Measurements from ENCODE around the gene SCAANT1.

Gene SCAANT1

DNA sequence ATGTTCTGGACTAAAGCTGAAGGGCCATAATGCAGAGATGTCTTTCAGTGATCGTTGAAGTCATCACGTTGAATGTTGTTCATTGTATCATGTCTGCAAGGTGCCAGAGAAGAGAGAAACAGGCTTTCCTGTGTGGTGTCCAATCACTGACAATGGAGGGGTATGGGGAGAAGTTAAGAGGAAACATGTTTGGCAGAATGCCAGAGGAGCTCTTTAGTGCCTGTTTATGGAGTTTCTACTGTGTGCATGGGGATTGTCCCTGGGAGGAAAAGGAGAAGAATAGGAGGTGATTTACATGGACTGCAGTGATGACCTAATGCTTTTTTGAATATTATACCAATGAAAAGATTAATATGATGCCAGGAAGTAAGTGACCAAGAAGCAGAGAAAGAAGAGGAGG, 11.7 kb downstream of the SCAANT1 start:
- DNase-seq (ENCODE audit: low read depth in 2 of 2): no peak

DNA sequence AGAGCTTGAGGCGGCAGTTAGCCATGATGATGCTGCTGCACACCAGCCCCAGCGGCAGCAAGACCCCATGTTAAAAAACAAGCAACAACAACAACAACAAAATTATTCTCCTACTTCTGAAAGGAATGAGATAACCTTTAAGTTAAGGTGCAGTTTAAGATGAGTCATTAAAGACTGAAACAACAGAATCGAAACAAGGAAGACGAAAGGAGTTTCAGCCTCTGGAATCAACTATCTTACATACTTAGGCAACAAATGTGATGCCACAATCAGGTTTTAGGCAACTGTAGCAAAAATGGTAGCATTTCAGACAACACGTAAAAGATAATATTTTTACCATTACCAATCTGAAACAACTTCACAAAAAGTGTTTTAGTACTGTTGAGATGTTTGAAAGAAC, 12.2 kb downstream of the SCAANT1 start:
- DNase-seq (ENCODE audit: low read depth in 2 of 2): no peak

DNA sequence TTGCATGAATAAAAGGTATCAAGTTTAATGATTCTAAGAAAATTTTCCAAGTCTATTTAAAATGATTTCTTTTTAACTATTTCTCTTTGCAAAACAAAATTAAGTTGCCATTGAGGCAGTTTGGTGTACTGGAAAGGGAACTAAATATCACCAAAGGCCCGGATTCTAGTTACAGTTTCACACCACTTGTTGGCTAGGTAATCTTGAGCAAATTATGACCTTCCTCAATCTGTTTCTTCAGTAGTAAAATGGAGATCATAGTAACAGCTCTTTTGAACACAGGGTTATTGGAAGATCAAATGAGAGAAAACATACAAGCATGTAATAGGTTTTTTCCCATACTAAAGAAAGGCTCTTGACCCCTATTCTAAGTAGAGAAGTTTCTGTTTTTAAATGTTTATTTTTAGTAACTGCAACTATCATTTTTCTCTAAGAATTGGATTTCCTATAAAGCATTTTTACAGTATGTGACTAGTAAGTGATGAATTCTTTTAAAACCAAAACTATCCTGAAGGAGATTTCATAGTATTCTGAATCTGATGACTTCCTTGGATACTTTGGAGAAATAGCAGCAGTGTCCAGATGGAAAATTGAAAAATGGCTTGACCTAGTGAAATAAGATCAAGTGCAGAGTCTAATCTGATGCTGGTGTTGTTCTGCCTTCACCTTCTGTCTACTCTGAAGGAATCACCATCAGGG, 15.7 kb downstream of the SCAANT1 start:
- no peak for DNase-seq (ENCODE audit: low read depth in 2 of 2)

- DNase-seq (ENCODE audit: low read depth in 2 of 2): no peak
Observed at GRCh38 chr3:63895422-63896189, 16.6 kb downstream of the SCAANT1 start.

- no peak for DNase-seq (ENCODE audit: low read depth in 2 of 2)
Observed at GRCh38 chr3:63892773-63893352, 19.3 kb downstream of the SCAANT1 start.

DNA sequence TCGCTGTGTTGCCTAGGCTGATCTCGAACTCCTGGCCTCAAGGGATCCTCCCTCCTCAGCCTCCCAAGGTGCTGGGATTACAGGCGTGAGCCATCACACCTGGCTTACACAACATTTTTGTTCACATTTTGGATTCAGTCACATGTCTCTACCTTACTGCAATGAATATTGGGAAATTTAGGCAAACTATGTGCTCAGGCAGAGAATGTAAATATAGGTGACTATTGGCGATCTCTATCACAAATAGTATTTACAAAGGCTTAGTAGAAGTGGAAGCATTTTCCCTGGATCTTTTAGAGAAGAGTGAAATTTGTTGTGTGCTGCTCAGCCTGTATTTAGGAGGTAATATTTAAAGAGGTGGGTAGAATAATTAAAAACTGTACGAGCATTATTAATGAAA, 20.7 kb downstream of the SCAANT1 start:
- DNase-seq (ENCODE audit: low read depth in 2 of 2): no peak

- no peak for DNase-seq (ENCODE audit: low read depth in 2 of 2)
Observed at GRCh38 chr3:63886858-63887257, 25.3 kb downstream of the SCAANT1 start.

DNA sequence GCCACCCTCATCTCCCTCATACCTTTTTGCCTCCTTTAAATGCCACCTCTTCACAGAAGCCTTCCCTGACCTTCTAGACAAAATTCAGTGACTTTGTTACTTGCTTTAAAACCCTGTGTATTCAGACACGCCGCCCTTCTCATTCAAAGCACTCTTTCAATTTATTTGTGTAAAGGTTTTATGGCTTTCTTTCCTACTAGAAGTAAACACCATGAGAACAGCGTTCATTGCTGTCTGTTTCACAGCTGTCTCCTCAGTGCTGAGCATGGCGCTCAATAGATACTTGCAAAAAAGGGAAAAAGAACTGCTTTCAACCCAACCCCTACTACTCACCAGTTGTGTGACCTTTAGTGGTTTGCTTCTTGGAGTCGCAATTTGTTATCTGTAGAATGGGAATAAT, 31.5 kb downstream of the SCAANT1 start:
- DNase-seq (ENCODE audit: low read depth in 2 of 2): no peak

DNA sequence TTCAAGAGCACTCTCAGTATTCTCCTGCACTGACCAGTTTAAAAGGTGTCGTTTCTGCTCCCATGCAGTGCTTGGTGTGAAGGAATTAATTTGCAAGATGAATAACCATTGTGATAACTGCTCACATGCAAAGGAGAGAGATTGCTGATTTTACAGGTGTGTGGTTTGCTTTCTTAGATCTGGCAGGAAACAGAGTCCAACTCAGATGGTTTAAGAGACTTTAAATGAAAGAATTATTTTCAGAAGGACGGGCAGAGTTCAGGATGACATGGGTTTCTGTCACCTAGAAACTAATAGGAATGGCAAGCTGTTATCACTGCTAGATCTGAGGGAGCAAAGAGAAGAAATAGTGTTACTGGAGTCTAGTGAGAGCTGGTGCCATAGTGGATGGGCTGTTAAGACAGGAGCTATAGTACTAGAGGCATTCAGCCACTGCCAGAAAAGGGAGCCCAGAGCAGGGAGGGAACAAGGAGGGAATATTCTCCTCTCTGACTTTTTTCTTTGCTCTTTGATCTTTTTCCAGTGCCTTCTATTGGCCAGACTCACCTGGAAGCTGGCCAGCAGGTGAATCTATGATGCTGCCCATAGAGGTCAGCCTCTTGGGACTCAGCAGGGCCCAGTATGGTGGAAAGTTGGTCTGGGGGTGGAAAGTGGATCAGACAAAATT, 33.7 kb downstream of the SCAANT1 start:
- no peak for DNase-seq (ENCODE audit: low read depth in 2 of 2)

DNA sequence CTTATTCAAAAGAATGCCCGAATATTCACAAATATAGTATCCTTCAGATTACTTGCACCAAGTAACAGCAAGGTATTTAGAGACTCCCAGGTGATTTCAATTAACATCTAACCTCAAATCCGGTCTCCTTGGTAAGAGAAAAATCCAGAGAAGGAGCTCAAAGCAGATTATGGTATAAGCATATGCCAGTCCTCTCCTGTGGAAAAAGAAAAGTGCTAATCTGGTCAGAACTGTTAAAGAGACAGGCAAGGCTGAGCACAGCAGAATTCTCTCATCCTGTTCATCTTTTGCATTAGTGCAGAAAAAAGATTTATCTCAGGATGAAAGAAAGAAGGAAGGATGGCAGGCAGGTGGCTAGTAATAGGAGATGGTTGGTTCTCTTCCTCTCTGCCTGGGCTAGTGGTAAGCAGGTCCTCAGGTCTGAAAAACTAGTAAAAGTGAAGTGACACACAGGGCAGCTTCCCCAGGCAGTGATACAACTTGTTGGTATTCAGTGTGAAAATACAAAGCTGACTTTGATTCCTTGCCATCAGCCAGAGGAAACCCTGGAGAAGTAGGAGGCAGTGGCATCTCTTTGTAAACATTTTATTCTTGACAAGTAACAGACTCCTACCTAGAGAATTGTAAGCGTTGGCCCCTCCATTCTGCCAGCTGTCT, 34.3 kb downstream of the SCAANT1 start:
- DNase-seq (ENCODE audit: low read depth in 2 of 2): no peak

- no peak for DNase-seq (ENCODE audit: low read depth in 2 of 2)
Observed at GRCh38 chr3:63876260-63876659, 35.9 kb downstream of the SCAANT1 start.

DNA sequence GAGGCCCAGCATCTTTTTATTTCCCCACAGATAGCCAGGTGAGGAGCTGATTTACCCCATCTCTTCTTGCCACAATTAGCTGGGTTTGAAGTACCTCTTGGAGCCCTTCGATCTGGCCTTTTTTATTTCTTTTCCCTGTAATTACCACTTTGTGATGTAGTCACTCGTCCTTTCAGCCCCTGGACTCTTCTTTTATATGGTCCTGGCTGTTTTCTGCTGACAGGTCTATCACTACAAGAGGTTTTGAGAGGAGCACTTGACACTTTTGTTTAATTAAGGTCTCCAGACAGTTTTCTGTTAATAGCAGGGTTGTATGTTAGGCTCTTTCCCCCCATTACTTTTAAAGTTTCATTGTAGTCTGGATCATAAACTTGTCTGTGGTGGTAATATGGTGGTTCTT, 36.7 kb downstream of the SCAANT1 start:
- no peak for DNase-seq (ENCODE audit: low read depth in 2 of 2)

DNA sequence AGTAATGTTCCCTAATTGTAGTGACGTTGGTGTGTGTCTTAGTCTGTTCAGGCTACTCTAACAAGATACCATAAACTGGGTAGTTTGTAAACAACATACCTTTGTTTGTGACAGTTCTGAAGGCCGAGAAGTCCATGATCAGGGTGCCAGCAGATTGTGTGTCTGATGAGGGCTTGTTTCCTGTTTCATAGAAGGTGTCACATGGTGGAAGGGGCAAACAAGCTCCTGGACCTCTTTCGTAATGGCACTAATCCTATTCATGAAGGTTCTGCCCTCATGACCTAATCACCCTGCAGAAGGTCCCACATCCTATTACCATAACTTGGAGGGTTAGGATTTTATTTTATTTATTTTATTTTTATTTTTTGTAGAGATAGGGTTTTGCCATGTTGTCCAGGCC, 37.4 kb downstream of the SCAANT1 start:
- no peak for DNase-seq (ENCODE audit: low read depth in 2 of 2)

GRCh38 chr3:63872135-63872924, 39.9 kb downstream of the SCAANT1 start:
- no peak for DNase-seq (ENCODE audit: low read depth in 2 of 2)

- DNase-seq (ENCODE audit: low read depth in 2 of 2): no peak
Observed at GRCh38 chr3:63870615-63871005, 41.6 kb downstream of the SCAANT1 start.

DNA sequence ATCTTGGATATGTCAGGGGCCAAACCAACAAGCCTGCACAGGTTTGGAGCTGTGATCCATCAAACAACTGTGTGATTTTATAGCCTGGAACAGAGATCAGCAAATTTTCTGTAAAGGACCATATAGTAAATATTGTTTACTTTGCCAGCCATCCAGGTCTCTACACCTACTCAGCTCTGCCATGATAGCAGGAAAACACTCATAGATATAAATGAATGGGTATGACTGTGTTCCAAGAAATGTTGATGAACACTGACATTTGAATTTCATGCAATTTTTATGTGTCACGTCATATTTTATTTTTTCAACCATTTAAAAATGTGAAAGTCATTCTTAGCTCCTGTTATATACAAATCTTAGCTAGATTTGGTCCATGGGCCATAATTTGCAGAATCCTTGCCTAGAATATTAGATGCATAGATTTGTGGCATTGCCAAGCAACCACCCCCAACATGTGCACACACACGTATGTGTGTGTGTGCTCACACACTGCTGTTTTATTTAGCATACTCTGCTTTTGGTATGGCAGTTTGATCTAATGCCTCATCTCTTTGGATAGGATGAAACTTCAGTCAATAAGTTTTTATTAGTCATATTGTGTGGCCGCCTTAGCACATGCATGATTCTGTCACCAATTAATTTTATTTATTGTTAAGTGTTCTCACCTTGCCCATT, 42.1 kb downstream of the SCAANT1 start:
- no peak for DNase-seq (ENCODE audit: low read depth in 2 of 2)

GRCh38 chr3:63867225-63867624, 45.0 kb downstream of the SCAANT1 start:
- no peak for DNase-seq (ENCODE audit: low read depth in 2 of 2)

GRCh38 chr3:63864965-63865327, 47.2 kb downstream of the SCAANT1 start:
- DNase-seq (ENCODE audit: low read depth in 2 of 2): no peak

DNA sequence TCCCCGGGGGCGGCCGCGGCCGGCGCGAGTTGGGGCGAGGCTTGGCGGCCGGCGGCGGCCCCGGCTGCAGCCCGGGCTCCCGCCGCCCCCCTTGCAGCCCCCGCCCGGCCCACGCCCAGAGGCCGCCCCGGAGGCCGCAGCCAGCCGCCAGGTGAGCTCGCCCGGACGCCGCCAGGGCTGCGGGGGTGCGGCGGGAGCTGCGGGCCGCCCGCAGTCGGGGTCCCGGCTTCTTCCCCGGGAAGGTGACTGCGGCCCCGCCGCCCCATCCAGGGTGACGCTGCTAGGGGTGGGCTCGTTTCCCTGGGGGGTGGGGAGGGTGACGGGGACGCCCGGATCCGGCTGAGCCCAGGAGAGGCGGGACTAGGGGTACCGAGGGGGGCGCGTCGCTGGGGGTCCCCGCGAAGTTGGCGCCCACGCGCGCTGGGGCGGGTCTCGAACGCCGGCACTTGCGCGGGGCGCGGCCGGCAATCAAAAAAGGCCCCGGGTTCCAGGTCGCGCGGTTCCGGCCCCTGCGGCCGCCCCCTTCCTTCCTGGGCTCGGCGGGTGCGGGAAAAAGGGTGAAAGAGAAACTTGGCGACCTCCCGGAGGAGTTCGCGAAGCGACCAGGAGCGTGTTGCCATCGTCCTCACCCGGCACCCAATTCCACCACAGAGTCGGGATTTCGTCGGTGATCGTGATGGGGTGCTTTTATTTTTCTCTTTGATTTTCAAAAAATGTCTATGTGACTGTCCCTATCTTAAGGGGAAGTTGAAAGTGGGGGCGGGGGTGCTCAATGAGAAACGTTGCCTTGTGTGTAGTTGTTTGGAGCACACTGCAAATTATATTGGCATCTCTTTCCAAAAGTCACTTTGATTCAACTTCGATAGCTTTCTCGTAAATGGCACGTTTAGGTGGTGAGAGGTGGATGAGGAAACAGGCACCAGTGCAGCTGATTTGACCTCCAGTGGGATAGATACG, 47.9 kb downstream of the SCAANT1 start:
- DNase-seq (ENCODE audit: low read depth in 2 of 2): peak; percentile 40 to 46

Measured in stimulated activated CD8-positive, alpha-beta memory T cell treated with anti-CD3 and anti-CD28 coated beads, Interleukin-15, amount 100 ng/mL, for 48 hours (primary cell).